GM12874 (cell line): Measurements from ENCODE around the gene DMBX1.

Source experiments
- CTCF ChIP-seq: IDR thresholded peaks from 2 replicates; pipeline ENCODE4 v1.5.1; 2011; ENCODE audit warnings: low read depth, mild to moderate bottlenecking, control low read depth, low read length, moderate library complexity; ENCODE audit not compliant: insufficient read depth

Gene DMBX1

DNA sequence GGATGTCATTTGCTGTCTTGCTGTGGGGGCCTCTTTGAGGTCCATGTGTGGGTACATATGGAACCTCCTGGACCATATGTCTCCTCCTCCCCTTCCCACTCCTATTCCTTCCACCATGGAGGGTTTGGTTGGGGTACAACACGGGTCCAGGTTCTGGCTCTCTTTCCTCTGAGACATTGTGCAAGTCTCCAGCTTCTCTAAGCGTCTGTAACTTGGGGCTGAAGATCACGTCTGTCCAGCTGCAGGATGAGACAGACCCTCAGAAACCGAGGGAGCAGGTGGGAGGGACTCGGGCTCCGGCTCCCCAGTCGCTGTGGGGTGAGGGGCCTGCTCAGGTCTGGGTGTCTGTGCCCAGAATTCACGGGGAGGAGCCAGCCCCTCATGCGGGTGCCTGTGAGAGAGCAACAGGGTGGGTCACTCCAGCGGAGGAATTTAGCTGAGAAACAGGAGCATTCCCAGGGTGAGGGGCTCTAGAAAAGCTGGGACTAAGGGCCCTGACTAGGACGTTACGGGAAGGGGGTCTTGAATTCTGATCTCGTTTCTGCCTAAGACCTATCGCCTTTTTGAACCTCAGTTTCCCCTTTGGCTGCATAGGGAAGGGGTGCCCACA lies 42.0 kb upstream of the DMBX1 start:
- TF ChIP-seq CTCF, result no peak

DNA sequence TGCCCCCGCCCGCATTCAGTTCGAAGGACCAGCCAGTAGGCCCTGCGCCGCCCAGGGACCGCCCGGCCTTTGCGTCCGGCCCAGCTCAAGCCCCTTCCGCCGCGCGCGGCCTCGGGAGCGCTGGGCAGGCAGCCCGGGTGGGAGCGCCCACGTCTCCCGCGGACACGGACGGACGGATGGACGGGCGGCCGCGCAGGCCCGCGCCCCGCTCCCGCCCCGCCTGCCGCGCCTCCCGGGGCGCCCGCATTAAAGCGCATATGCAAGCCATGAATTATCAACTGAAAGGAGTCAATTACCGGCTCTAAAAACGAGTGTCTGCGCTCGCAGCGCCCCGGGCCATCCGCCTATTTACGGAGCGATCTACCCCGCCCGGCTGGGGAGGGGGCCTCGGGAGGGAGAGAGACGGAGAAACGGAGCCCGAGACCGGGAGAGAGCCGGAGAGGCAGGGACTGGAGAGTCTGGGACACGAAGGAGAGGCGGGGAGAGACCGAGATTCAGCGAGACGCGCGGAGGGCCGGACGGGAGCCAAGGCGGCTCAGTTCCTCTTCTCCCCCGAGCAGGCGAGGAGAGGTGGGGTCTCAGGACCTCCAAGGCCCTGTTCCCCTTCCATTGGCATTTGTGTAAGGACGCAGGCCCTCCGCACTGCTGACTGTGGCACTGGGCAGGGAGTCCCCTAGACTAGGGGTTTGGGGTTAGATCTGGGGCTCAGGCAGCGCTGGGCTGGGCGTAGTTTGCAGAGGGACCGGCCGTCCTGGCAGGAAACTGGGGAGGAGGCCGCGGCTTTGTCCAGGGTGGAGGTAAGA lies 41.3 kb upstream of the DMBX1 start:
- no peak for TF ChIP-seq CTCF

DNA sequence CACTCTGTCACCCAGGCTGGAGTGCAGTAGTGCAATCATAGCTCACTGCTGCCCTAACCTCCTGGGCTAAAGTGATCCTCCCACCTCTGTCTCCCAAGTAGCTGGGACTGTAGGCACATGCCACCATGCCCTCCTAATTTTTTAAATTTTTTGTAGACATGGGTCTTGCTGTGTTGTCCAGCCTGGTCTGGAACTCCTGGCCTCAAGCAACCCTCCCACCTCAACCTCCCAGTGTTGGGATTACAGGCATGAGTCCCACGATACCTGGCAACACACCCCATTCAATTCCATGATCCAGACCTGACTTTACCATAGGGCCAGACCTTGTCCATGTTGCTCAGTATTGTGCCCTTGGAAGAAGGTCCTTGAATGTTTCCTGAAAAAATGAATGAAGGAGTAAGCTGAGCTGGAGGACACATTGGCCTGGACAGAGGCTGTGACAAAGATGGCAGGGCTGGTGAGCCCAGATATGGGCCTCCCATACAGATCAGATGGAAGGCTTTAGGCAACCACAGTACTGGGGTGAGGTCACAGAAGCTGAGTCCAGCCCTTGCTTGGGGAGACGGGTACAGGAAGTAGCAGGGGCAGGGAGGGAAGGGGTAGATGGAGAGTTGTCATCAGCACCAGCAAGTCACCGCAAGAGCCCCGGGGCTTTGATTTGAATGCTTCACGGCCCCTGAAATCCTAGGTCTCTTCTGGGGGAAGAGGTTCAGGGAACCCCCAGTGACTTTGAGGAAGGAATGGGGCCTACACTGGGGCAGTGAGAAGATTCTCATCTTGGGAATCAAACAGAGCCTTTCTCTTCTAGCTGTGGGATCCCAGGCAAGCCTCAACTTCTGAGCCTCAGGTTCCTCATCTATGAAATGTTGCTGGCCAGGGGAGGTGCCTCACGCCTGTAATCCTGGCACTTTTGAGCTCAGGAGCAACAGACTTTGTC lies 40.1 kb upstream of the DMBX1 start:
- no peak for TF ChIP-seq CTCF

- TF ChIP-seq CTCF, result no peak
Measured at GRCh38 chr1:46450160-46450517, 39.5 kb upstream of the DMBX1 start.

DNA sequence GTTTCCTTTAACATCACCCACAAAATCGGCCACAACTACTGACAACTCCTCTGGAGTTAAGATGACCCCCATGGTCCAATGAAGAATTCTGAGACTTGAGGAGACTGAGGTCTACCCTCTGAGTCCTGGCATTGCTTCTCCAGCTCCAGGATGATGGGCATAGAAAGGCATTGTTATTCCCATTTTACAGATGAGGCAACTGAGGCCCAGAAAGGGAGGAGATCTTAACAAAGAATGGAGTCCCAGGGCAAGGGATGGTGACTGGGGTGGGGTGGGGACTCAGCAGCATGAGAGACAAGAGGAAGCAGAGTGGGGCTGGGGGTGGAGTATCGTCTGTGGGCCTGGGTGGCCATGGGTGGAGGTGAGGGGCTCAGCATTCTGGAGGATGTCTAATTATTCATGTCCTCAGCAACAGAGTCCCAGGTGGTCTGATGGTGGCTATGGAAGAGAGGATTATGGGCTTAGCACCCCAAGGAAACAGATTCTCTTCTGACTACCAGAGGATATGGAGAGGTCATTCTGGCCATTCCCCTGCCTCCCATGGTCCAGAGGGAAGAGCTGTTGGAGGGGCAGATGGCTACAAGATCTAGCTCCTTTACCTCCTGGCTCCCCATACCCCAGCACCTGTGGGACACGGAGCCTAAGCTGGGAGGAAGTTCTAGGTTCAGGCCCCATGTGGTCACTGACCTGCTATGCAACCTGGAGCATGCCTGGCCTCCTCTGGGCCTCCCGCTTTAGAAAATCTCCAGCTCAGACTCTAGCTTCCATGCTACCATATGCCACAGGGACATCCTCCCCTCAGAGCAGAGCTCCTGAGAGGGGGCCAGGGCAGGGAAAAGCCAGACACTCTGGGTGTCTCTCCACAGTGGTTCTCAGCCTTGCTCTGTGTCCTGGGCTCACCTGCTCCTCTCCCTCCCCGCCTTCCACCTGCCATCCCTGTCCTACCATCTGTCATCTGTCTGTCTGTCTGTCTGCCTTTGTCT lies 37.4 kb upstream of the DMBX1 start:
- TF ChIP-seq CTCF, result no peak

DNA sequence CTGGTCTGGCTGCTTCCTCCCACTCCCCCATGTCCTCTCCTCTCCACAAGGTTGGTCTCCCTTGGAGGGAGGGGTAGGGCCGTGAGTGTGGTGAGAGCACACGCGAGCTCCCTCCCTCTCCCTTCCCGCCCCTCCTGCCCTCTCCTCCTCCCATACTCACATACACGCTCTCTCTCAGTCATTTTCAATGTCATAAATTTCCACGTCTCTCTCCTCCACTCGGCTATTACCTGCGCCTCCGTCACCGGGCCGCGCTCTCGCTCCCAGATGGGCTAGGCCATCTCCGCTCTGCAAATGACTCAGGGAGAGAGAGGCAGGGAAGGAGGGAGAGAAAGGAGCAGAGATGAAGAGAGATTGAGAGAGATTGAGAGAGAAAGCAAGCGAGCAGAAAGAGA lies 36.7 kb upstream of the DMBX1 start:
- no peak for TF ChIP-seq CTCF
